Right lobe of liver (tissue), 6 donors: Measurements from ENCODE around the gene NANOS3. TPM values are rescaled to one million over a fixed set of nuclear protein-coding genes. Genes with fewer than 3 reads are reported as not detected.

Experiments used
- ATAC-seq, 4 donors: fragments of 200-7000 bp; cut with Tn5 transposase; one replicate each; pipeline ENCODE4 v1.9.1; 2020; ENCODE audit warnings: mild to moderate bottlenecking in 4 of 4, moderate library complexity in 4 of 4
- DNase-seq, 3 donors: peaks; one replicate each; pipeline ENCODE4 v3.0.0-alpha.2; 2020
- H3K27ac ChIP-seq, 3 donors: fragments of 200-600 bp; one replicate each; pipeline ENCODE4 v1.8.0; 2022
- H3K27me3 ChIP-seq, 2 donors: fragments of 200-600 bp; one replicate each; pipeline ENCODE4 v1.8.0; 2022
- H3K36me3 ChIP-seq, 4 donors: fragments of 200-600 bp; sonication (generic) in 1 of 4; one replicate each; pipeline versions ENCODE4 v1.5.1 to v1.8.0; 2017 to 2022; ENCODE audit warnings: control low read depth in 1 of 4
- H3K4me1 ChIP-seq, 4 donors: fragments of 200-600 bp; sonication (generic) in 1 of 4; one replicate each; pipeline versions ENCODE4 v1.5.1 to v1.8.0; 2017 to 2022; ENCODE audit warnings: control low read depth in 1 of 4
- H3K4me3 ChIP-seq, 3 donors: fragments of 200-600 bp; one replicate each; pipeline ENCODE4 v1.8.0; 2022
- H3K9me3 ChIP-seq, 4 donors: fragments of 200-600 bp; sonication (generic) in 1 of 4; one replicate each; pipeline versions ENCODE4 v1.5.1 to v1.8.0; 2017 to 2022; ENCODE audit warnings: control low read depth in 1 of 4
- CTCF ChIP-seq, 4 donors: fragments of 200-600 bp in 3 of 4; fragments of 450-650 bp in 1 of 4; IDR thresholded peaks; one replicate each; pipeline versions ENCODE4 v1.5.1 to v1.8.0; 2016 to 2022; ENCODE audit warnings: antibody characterized with exemption in 4 of 4, mild to moderate bottlenecking in 2 of 4
- POLR2A ChIP-seq: fragments of 450-650 bp; IDR thresholded peaks from one replicate; pipeline ENCODE4 v1.6.1; 2017; ENCODE audit warnings: antibody characterized with exemption, mild to moderate bottlenecking
- WGBS: methylation state at CpG from one replicate; pipeline ENCODE4 v1.1.6; 2018; ENCODE audit warnings: low coverage, low lambda C conversion rate; ENCODE audit not compliant: insufficient coverage; ENCODE audit errors: missing lambda C conversion rate; 5-methylcytosine and 5-hydroxymethylcytosine counted together
- intact Hi-C, 2 donors: fragments of 100-400 bp; cut with DNase I; formaldehyde crosslinking; loops; one replicate each; pipeline versions ENCODE4 v1.11.2 to v1.14.1; 2022
- total RNA-seq, 6 experiments: library from RNA; depleted of rRNA in 2 of 6; stranded (reverse); fragments of >200 nt in 2 of 6; fragmentation: NEBNext Ultra II Directional in 3 of 6; extraction: Animal tissue kit (Norgen Biotek cat#: 25700) in 3 of 6; gene quantifications; one replicate each; pipeline versions ENCODE4 v1.1.0 to v1.2.4, GENCODE V29; 2016 to 2023
- donor health status: DM: no; HTN: yes; CAD: no.
- donor health status: DM: no; HTN: no; CAD: no.
- donor health status: DM: no; HTN: no; CAD: no.
- donor health status: DM: no; HTN: yes; CAD: no.
- donor health status: DM: no; HTN: yes; CAD: no.

Gene NANOS3
- total RNA-seq, 6 experiments from 2014 or later: not detected

DNA sequence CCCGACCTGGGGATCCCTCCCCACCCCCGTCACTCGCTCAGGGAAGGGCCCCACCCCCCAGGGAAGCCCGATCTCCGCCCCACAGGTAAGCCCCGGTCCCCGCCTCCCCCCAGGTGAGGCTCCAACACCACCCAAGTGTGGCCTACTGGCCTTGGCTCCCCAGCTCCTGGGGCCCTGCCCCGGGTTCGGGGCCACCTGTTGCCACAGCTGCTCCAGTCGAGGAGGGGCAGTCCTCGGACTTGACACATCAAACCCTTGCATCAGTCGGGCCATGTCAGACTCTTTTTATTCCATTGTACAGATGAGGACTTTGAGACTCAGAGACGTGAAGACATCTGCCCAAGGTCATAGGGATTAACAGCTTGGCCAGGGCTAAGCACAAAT is 29.6 kb downstream of the NANOS3 start:
- peak overlapping the region; percentile 71 to 92 (median 82) for H3K4me3 ChIP-seq
- peaks cover 0 to 18% (median 3%) of the 10 kb centered on the region in 4 donors for H3K4me1 ChIP-seq
- H3K27me3 ChIP-seq: no peaks in the 10 kb centered on the region
- ATAC-seq (peak; percentile 29 to 55 (median 43)), DNase-seq (peak in 1 of 3 donors; percentile 66)
- peak overlapping the region; percentile 45 to 79 (median 55) for H3K27ac ChIP-seq
- intact Hi-C loops: no loop called here
- H3K36me3 ChIP-seq: no peaks in the 10 kb centered on the region
- WGBS: 0% methylated on average over 2 of the region's 13 CpGs
- TF ChIP-seq POLR2A (no peak), CTCF (IDR thresholded peaks at IDR 0.05) (no peak)
- H3K9me3 ChIP-seq: no peaks in the 10 kb centered on the region

- TF ChIP-seq CTCF (IDR thresholded peaks at IDR 0.05): no peak
- TF ChIP-seq POLR2A: no peak
- no peak for ATAC-seq
- DNase-seq: no peak
- no peaks in the 10 kb centered on the region for H3K27me3 ChIP-seq
- no peaks in the 10 kb centered on the region for H3K36me3 ChIP-seq
- H3K4me3 ChIP-seq: peak overlapping the region; percentile 71 to 92 (median 82)
- 88% methylated on average over 2 of the region's 5 CpGs for WGBS
- intact Hi-C loops: no loop called here
- peak overlapping the region in 1 of 3 donors; percentile 79 for H3K27ac ChIP-seq
- peaks cover 0 to 18% (median 3%) of the 10 kb centered on the region in 4 donors for H3K4me1 ChIP-seq
- H3K9me3 ChIP-seq: no peaks in the 10 kb centered on the region
These were observed 30.0 kb downstream of the NANOS3 start for GRCh38 chr19:13906910-13907309.

GRCh38 chr19:13908674-13909073 is 31.7 kb downstream of the NANOS3 start:
- TF ChIP-seq CTCF (IDR thresholded peaks at IDR 0.05) (no peak), POLR2A (no peak)
- H3K36me3 ChIP-seq: peaks cover 0 to 10% (median 0%) of the 10 kb centered on the region in 4 donors
- peak overlapping the region in 1 of 3 donors; percentile 22 for H3K27ac ChIP-seq
- 88% methylated on average over 5 of the region's 8 CpGs for WGBS
- H3K4me3 ChIP-seq: no peak overlapping the region
- intact Hi-C loops: no loop called here
- ATAC-seq: no peak
- no peaks in the 10 kb centered on the region for H3K27me3 ChIP-seq
- no peak for DNase-seq
- peaks cover 0 to 18% (median 3%) of the 10 kb centered on the region in 4 donors for H3K4me1 ChIP-seq
- no peaks in the 10 kb centered on the region for H3K9me3 ChIP-seq

DNA sequence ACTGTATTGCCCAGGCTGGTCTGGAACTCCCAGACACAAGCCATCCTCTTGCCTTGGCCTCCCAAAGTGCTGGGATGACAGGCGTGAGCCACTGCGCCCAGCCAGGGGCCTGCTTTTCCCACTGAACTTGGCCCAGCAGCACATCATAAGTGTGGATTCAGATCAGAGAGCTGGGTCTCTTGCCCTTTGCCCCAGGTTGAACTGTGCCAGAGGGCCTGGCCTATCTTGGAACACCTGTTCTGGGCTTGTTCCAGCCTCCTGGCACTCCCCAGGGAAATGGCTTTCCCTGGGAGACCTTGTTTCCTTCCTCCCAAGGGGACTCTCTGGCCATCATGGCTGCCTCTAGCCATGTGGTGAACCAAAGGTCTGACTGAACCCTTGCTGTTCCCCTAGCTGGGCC is 32.5 kb downstream of the NANOS3 start:
- Histone ChIP-seq H3K4me3 (no peak overlapping the region), H3K4me1 (peaks cover 0 to 22% (median 3%) of the 10 kb centered on the region in 4 donors), H3K36me3 (peaks cover 0 to 10% (median 0%) of the 10 kb centered on the region in 4 donors), H3K27me3 (no peaks in the 10 kb centered on the region), H3K27ac (peak overlapping the region in 1 of 3 donors; percentile 22), H3K9me3 (no peaks in the 10 kb centered on the region)
- ATAC-seq: peak; percentile 58 to 71 (median 70)
- no peak for TF ChIP-seq CTCF (IDR thresholded peaks at IDR 0.05)
- no peak for TF ChIP-seq POLR2A
- intact Hi-C loops: no loop called here
- WGBS: 20% methylated on average over 1 of the region's 2 CpGs
- DNase-seq: peak; percentile 66 to 89 (median 84)
